Prostate gland (tissue), 2 donors: ENCODE results near the gene ARID3C. TPM values are rescaled to one million over a fixed set of nuclear protein-coding genes. Genes with fewer than 3 reads are reported as not detected.

Experiments
- DNase-seq: peaks from one replicate; pipeline ENCODE4 v3.0.0-alpha.2; 2019; ENCODE audit warnings: low spot score
- H3K27ac ChIP-seq, 2 donors: fragments of 200-600 bp; sonication (generic); 2 replicates each; pipeline ENCODE4 v1.5.1; 2017 to 2019
- H3K27me3 ChIP-seq: fragments of 200-600 bp; sonication (generic); replicated peaks from 2 replicates; pipeline ENCODE4 v1.5.1; 2019; ENCODE audit not compliant: insufficient read depth
- H3K36me3 ChIP-seq, 2 donors: fragments of 200-600 bp; sonication (generic); 1 replicate in 1 of 2; 2 replicates in 1 of 2; pipeline versions ENCODE4 v1.5.1 to v1.8.1; 2017 to 2019
- H3K4me1 ChIP-seq: fragments of 200-600 bp; sonication (generic); replicated peaks from 2 replicates; pipeline ENCODE4 v1.5.1; 2019
- H3K4me3 ChIP-seq, 2 donors: fragments of 200-600 bp; sonication (generic); 2 replicates each; pipeline ENCODE4 v1.5.1; 2017 to 2019
- H3K9me3 ChIP-seq: fragments of 200-600 bp; sonication (generic); 2 replicates; pipeline ENCODE4 v1.5.1; 2017
- CTCF ChIP-seq, 4 experiments: fragments of 200-600 bp in 2 of 4; fragments of 450-650 bp in 2 of 4; sonication (generic) in 2 of 4; IDR thresholded peaks; 1 replicate in 3 of 4; 2 replicates in 1 of 4; pipeline ENCODE4 v1.5.1; 2016 to 2019; ENCODE audit warnings: antibody characterized with exemption in 4 of 4, mild to moderate bottlenecking in 2 of 4, moderate library complexity in 2 of 4
- POLR2A ChIP-seq: fragments of 450-650 bp; IDR thresholded peaks from one replicate; pipeline ENCODE4 v1.6.1; 2016; ENCODE audit warnings: antibody characterized with exemption, mild to moderate bottlenecking
- POLR2AphosphoS5 ChIP-seq: sonication (generic); formaldehyde crosslinking; IDR thresholded peaks from one replicate; pipeline ENCODE4 v1.6.1; 2017; ENCODE audit warnings: antibody characterized with exemption
- WGBS: methylation state at CpG from one replicate; pipeline ENCODE4 v1.1.5; 2018; 5-methylcytosine and 5-hydroxymethylcytosine counted together
- intact Hi-C: fragments of 100-400 bp; cut with DNase I; formaldehyde crosslinking; loops from one replicate; pipeline ENCODE4 v1.14.2; 2022
- total RNA-seq, 2 donors: library from RNA; depleted of rRNA; stranded (reverse); fragments of >200 nt; gene quantifications; one replicate each; pipeline ENCODE4 v1.1.0, GENCODE V29; 2016

ARID3C gene
- total RNA-seq, 2 donors from 2014 or later = 1.1 TPM; not detected in 1

DNA sequence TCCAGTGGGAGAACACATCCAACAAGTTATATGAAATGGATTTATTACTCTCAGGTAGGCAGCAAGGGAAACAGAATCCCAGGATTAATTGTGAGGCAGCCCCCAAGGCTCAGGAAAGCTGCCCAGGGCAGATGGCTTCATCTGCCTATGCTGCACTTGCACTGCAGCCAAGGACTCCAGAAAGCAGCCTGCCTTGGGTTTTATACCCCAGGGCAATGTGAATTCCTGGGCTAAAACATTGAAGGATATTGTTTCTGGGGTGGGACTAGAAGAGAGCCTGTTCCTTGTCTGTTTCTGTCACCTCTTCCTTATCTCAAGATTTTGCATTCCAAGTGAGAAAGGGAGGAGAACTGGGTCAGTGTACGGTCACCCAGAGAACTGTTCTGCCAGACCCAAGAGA is 42.4 kb upstream of the ARID3C start:
- WGBS = 67% methylated on average over 1 of the region's 1 CpG

GRCh38 chr9:34669809-34670562 is 41.1 kb upstream of the ARID3C start:
- Histone ChIP-seq H3K4me3 (no peak overlapping the region), H3K9me3 (no peaks in the 10 kb centered on the region), H3K4me1 (peaks cover 7% of the 10 kb centered on the region), H3K27ac (no peak overlapping the region), H3K36me3 (no peaks in the 10 kb centered on the region), H3K27me3 (no peaks in the 10 kb centered on the region)
- TF ChIP-seq POLR2AphosphoS5 = no peak
- TF ChIP-seq POLR2A = no peak
- TF ChIP-seq CTCF (IDR thresholded peaks at IDR 0.05) = no peak
- DNase-seq = no peak
- intact Hi-C loops = loop anchor here (5.0 kb wide), 1 partner anchor 32 kb away; no protein-coding TSS in a partner anchor
- WGBS = over 99% methylated on average over 5 of the region's 5 CpGs

More for the DNA sequence above, 42.4 kb upstream of the ARID3C start:
- Histone ChIP-seq H3K27me3 (no peaks in the 10 kb centered on the region), H3K9me3 (no peaks in the 10 kb centered on the region), H3K4me1 (peaks cover 7% of the 10 kb centered on the region), H3K36me3 (no peaks in the 10 kb centered on the region), H3K27ac (no peak overlapping the region), H3K4me3 (no peak overlapping the region)
- TF ChIP-seq POLR2AphosphoS5 (no peak), POLR2A (no peak), CTCF (IDR thresholded peaks at IDR 0.05) (no peak)
- no peak for DNase-seq
- intact Hi-C loops = no loop called here

GRCh38 chr9:34665381-34666250 is 36.8 kb upstream of the ARID3C start:
- Histone ChIP-seq H3K27ac (peak overlapping the region; percentile 96 to 99), H3K4me3 (peak overlapping the region; percentile 63 to 84), H3K9me3 (no peaks in the 10 kb centered on the region), H3K27me3 (no peaks in the 10 kb centered on the region), H3K36me3 (no peaks in the 10 kb centered on the region), H3K4me1 (peaks cover 7% of the 10 kb centered on the region)
- TF ChIP-seq POLR2AphosphoS5 (peak; percentile 92), POLR2A (peak; percentile 69), CTCF (IDR thresholded peaks at IDR 0.05) (peak in 1 of 4 experiments; percentile 10)
- DNase-seq = peak; percentile 95
- intact Hi-C loops = loop anchor here (5.0 kb wide), 1 partner anchor 37 kb away; no protein-coding TSS in a partner anchor
- WGBS = under 1% methylated on average over 55 of the region's 55 CpGs

DNA sequence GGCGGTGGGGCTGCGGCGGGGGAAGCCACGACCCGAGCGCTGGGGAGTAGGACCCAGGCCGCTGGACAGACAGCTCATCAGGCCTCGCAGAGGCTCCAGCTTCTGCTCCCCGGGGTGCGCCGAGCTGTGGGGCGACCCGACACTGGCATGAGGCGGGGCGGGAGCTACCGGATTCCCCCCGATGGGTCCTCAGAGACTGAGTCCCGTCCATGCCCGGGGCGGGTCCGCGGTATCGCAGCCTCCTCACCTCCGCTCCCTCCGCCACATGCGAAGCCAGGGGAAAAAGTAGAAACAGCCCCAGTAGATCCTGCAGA is 36.2 kb upstream of the ARID3C start:
- intact Hi-C loops = loop anchor here (5.0 kb wide), 1 partner anchor 37 kb away; no protein-coding TSS in a partner anchor
- H3K36me3 ChIP-seq = no peaks in the 10 kb centered on the region
- no peaks in the 10 kb centered on the region for H3K9me3 ChIP-seq
- DNase-seq = no peak
- H3K27me3 ChIP-seq = no peaks in the 10 kb centered on the region
- H3K4me3 ChIP-seq = peak overlapping the region; percentile 63 to 84
- H3K27ac ChIP-seq = peak overlapping the region; percentile 96 to 99
- TF ChIP-seq POLR2A = peak; percentile 16
- TF ChIP-seq CTCF (IDR thresholded peaks at IDR 0.05) = peak in 1 of 4 experiments; percentile 34
- no peak for TF ChIP-seq POLR2AphosphoS5
- H3K4me1 ChIP-seq = peaks cover 7% of the 10 kb centered on the region
- 2% methylated on average over 18 of the region's 26 CpGs for WGBS
